NOMO-1 (cell line): ENCODE data around the gene CTNNA2.

Experiments
- DNase-seq, 2 experiments: peaks; one replicate each; lab custom pipeline; 2025; ENCODE audit not compliant: unreplicated experiment in 2 of 2; lab: John Stamatoyannopoulos, UW

Gene CTNNA2

DNA sequence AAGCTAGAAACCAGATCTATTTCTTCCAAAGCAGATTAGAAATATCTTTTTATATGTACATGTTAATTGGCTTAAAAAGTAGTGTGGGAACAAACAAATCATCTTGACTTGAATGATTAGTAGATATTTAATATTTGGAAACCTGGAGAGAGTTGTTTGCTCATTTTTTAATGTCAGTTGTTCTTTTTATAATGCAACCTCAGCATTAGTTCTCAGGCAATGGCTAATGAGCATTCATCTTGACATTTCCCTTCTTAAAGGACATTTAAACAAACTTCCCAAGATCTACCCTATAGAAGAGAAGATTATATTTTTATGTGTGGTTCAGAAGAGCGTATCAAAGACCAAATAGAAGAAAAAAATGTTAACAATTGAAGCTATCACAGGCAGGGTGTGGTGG is 334.0 kb downstream of the CTNNA2 start:
- no peak for DNase-seq

DNA sequence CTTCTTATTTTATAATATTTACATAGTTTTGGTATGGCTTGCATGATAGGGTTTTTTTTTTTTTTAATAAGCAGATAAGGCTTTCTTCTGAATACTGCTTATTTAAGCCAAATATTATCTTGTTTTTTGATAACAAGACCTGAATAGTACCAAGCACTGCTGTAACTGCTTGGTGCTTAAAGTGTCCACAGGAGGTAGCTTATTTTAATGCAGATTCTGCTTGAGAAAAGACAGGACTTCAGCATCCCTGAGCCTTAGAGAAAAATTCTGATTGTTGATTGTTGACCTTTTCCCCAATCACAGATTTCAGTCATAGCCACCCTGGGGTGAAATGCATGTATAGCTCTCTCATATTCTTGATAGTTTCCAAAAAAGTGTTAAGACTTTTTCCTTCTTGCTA is 336.4 kb downstream of the CTNNA2 start:
- no peak for DNase-seq

DNA sequence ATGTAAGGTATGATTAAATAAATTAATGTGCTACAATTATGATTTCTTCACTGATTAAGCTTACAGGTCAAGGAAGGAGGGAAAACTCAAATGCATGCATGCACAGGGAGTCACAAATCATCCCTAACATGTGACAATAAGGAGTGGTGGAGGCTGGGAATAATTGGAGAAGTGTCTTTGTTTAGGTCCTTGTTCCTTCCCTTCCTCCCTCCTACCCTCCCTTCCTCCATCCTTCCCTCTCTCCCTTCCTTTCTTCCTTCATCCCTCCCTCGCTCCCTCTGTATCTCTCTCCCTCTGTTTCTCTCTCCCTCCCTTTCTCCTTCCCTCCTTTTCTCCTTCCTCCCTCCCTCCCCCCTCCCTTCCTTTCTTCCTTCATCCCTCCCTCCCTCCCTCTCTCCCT is 337.1 kb downstream of the CTNNA2 start:
- DNase-seq = no peak

DNA sequence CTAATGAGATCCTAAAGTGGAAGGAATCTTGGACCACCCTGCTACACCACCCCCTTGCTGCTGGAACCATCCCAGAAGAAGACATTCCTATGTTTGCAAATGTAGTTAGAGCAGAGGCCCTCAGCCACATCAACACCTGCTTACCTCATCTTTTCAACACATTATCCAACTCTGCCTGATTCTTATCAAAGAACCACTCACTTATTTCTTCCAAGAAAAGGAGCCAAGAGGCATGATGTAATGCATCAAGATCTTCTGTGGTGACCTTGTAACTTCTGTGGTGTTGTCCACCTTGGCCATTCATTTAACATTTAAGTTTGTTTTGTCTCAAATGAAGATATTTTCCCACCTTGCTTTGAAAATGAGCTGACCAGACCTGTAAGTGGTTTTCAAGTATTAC is 338.1 kb downstream of the CTNNA2 start:
- no peak for DNase-seq

DNA sequence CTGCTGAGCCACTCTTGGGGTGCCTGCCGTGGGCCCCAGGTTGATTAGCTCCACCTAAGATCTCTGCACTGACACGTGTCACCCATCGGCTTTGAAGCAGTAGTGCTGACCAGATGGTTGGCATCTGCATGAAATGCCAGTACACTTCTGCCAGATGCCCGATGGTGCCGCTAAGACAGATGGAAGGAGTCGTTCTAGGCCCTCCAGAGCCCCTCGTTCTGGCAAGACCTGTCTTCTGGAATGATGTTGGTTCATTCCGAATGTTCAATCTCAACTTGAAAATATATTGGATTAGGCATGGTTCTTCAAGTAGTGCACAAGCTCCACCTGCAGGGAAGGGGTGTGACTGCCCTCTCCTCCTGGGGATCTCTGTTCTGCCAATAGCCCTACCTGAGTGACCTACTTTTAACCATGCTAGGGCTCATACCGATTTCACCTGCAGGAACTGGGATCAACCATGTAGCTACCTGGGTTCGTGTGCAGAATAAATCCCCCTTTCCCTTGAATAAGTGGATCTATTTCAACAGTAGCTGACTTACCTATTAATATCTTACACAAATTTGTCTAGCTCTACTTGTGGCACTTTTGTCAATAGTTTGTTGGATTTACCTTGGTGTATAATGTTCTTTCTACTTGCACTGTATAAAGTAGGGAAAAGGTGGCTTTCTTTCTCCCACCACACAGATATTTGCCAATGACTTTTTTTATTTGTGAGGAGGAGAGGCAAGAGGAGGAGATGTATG is 342.6 kb downstream of the CTNNA2 start:
- no peak for DNase-seq

DNA sequence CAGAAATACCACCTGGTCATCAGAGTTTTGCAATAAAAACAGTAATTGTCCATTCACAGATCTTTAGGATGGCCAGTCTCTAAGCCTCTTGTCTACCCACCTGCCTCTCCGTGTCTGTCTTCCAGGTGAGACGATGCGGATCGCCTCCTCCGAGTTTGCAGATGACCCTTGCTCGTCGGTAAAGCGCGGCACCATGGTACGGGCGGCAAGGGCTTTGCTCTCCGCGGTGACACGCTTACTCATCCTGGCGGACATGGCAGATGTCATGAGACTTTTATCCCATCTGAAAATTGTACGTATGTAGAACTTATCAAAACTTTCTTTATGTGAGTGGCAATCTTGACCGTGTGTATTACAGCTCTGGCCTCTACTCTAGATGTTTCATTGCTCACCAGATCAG is 345.0 kb downstream of the CTNNA2 start:
- DNase-seq = no peak

DNA sequence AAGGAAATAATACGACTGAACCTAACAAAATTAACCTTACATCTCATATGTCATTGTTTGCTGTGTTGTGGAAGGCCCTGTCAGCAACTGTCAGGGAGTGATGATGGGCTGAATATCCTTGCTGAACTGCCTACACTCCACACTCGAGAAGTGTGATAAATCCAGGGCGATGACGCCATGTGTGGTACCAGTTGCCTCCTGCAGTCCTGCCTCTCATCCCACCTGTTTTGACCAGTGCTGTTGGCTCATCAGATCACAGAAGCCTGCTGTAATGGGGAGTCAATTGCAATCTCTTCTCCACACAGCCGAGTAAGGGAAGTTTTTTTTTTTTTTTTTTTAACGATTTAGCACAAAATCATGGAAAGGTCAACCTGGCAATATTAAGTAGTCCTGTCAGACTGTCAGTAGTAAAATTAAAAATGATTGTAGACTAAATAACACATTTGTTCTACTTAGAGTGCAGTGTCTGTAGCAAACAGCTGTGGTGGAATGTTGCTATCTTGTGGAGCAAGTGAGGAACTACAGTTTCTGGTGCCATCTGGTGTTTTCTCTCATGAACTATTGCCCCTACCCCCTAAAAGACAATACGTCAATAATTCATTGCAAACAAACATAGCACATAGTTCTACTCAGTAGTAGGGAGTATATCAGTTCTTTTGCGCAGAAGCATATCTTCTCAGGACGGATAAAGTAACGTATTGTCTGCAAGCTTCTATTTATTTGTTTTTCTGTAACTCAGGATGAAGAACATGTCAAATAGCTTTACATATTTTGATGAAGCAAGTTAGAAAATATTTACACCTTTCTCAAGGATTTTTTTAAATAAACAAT is 347.6 kb downstream of the CTNNA2 start:
- DNase-seq = peak in 1 of 2 experiments; percentile 55

DNA sequence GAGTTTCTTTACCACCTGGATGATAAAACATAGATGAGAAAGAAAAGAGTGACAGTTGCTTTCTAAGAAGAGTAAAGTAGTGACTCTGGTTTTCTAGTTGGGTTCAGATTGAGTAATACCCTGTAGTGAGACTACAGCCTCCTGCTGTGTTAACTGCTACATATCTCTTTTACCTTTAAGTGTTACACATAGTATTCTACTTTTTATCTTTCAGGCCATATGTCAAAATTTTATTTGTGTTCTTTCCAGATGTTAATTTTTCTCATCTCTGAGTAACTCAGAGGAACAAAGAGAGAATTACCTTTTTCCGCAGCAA is 348.2 kb downstream of the CTNNA2 start:
- peak in 1 of 2 experiments; percentile 32 for DNase-seq

DNA sequence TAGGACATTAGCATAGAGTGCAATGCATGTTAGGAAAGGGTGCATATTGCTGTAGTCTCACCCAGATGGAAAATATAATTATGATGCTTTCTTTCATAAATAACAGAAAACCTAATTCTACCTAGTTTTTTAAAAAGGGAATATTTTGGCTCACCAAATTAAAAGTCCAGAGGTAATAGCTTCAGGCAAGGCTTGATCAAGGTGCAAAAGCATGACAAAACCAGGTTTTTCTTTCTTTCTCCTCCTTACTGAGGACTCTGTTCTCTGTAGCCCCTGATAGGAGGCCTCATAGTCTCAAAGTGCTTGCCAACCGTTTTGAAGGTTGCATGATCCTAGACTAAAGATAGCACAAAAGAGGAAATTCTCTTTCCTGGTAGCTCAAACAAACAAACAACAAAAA is 349.9 kb downstream of the CTNNA2 start:
- peak; percentile 40 to 61 for DNase-seq

DNA sequence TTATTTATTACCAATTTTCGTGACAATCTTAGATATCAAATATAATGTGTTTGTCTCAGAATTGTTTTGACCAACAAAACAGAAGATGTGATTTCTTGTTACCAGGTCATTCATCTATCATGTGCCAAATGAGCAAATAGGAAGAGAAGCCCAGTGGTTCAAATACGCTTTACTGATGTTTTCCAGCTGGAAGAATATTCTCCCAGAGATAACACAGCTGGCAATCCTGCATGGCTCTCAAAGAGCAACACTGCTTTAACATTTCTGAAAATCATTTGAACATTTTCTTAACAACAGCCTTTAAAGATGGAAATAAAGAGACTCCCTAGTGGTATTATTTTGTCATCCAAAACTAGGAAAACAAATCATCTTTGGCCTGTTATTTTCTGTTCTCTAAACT is 359.8 kb downstream of the CTNNA2 start:
- no peak for DNase-seq

DNA sequence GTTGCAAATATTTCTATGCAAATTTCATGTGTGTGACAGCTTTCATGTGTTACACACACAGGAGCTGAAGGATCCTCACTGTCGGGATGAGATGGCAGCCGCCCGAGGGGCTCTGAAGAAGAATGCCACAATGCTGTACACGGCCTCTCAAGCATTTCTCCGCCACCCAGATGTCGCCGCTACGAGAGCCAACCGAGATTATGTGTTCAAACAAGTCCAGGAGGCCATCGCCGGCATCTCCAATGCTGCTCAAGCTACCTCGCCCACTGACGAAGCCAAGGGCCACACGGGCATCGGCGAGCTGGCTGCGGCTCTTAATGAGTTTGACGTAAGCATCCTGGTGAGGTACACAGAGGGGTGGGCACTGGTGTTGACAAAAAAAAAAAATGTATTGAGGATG is 361.2 kb downstream of the CTNNA2 start:
- DNase-seq = no peak

DNA sequence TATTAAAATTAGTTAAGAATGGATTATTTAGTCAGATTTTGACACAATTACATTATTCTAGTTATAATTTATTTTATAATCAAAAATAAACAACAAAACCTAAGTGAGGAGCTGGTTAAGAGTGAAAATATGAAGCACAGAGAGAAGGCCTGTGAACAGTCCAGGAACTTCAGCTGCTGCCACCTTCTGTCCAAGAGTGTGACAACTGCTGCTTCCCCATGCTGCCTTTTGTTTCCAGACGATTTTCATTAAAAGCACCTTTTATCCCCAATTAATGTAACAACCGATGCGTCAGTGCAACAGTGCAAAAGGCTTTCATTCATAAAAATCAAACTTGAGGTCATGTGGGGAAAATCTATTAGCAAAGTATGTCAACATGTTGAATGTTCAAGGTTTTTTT is 363.6 kb downstream of the CTNNA2 start:
- peak in 1 of 2 experiments; percentile 31 for DNase-seq

DNA sequence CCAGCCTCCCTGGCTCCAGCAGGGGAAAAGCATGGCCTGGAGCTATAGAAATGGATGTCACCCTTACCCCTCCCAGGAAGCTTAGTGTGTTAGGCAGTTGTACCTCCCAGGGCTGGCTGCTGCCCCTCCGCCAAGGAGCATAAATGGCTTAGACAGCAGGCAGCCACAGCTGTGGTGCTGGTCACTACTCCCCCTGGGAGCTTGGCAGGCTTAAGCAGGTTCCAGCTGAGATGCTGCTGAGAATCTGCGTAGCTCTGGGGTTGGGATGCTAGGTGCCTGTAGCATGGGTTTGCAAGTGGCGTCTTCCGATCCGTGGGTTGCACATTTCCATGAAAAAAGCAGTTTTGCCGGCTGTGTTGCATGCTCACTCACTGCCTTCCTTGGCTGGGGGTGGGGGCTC is 369.7 kb downstream of the CTNNA2 start:
- DNase-seq = no peak

DNA sequence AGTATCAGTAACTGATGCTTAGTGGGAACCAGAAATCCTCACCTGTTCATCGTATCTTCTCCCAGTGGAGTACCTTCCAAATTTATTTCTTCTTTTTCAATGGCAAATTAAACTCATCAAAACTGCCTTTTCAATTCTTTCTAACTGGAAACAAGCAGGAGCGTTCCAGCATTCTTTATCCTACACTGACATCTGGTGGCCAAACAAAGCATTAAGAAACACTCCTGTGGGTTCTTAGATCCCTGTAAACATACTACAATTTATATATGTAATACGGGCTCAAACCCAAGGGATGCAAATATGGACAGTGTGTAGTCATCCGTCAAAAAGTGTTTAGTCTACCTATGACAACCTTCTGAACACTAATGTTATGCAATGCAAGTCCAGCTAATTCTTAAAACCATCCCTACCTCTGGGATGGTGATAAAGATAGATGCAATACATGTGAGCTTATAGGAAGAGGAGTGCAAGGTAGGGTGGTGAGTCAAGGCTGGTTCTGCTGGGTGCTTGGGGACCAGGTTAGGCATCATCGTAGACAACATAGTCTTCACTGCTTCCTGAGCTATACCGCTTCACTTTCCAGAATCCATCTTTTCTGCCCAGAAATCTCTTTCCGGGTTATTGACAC is 375.0 kb downstream of the CTNNA2 start:
- DNase-seq = peak; percentile 13 to 64

DNA sequence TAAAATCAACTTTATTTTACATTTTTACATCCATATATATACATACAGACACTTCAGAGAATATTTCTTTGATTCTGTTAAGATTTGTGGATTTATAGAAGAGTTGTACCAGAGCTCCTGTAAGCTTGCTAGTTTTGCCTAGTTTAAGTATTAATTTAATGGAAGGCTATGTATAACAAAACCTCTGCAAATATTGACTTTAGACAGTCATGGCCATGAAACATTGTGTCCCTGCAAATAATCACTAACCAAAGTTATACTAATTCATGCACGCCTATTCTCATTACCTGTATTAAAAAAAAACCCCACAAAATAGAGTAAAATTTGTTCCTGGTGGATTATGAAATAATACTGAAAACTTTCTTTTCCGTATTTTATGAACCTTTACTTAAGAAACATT is 379.3 kb downstream of the CTNNA2 start:
- no peak for DNase-seq

DNA sequence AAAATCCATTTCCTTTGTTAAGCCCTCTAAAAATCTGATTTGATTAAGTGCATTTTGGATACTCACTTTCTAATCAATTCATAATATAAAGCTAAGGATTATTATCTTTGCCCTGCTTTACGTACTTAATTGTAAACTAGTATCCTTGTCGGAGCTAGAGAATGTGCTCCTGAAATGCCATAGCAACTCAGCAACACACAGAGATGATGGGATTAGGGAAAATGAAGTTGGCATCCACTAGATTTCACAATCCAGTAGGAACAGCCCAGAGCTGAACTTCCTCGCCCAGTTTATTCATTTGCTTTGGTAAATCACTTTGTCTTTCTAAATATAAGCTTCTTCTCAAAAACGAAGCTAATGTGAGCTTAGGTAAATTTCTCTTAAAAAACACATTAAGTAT is 386.3 kb downstream of the CTNNA2 start:
- DNase-seq = no peak

DNA sequence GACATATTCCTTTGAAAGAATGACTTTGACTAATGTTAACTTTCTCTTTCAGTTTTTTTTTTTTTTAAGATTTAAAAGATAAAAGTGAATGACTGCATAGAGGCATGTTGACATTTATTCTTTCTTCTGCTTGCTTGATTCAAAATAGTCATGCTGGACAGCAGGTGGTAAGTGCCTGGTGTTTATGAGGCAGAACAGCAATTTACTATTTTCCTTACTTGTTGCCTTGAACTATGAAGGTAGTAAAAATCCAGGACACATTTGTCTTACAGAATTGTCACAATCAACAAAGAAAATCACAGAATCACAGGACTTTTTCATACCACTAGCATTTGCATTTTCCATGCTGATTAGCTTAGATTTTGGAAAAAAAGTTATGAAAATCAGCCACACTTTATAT is 388.3 kb downstream of the CTNNA2 start:
- no peak for DNase-seq

DNA sequence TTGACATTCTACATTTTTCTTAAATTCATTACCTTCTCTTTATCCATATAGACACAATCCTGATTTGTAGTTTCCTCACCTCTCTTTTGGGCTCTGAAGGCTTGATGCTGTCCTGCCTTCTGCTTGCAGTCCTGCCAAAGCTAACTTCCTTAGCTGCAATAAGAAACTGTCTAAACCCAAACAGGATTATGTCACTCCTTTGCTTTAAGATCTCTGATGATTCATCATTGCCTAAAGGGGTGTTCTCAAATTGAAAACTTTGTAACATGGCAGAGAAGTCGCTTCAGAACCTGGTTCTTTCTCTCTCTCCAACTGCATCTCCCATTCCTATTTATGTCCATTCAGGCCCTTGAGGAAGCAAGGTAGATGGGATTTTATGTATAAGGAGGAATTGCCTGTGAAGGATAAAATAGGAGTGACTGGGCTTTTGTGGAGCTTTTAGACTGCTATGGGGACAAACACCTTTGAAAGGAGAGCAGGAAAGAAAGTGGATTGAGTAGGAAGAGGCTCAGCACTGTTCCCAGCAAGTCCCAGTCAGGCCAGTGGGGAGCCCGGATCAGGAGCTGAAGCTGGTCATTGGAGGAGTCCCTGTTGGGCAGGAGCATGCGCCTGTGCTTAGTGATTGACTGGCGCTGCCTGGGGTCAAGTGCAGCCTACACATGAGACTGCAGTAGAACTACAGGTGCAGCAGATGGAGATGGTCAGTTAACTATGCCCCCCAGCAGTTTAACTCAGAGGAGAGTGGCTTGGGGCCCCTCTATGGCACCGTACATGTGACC is 390.6 kb downstream of the CTNNA2 start:
- DNase-seq = peak; percentile 11 to 55

DNA sequence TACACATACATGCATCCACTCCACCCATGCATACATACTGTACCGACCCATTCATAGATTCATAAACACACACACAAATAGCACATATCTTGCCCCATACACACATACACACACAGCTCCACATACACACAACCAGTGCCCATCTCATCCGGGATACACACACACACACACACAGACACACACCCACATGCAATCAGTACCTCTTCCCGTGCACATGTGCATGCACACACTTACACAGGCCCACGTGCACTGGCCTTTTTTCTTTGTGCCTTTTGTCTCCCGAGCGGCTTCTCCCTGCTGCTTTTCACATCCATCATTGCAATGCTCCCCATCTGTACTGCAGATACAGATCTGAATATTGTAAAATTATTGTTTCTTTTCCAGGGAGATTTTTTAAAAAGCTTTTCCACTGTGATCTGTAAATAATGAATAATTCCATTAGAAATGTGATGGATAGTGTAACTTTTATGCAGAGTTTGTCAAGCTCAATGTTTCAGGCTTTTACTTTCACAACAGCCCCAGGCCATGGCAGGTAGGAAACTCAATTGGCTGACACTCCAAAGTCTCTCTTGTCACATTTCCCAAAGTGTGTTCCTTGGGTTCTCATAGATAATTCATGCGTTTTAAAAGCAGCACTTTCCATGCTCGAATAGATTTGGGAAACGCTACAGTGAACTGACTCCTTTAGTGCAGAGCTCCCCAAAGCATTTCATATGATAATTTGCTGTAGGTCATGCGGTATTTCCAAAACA is 393.5 kb downstream of the CTNNA2 start:
- DNase-seq = no peak

DNA sequence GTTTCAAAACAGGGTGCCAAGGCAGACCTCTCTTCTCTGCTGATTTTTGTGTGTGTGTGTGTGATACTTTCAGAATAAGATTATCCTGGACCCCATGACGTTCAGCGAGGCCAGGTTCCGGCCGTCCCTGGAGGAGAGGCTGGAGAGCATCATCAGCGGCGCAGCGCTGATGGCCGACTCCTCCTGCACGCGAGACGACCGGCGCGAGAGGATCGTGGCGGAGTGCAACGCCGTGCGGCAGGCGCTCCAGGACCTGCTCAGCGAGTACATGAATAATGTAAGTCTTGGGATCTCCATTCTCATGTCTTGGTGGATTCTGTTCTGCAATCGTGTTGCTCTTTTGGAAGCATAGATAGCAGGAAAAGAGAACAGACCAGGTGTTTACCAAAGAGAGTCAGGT is 396.7 kb downstream of the CTNNA2 start:
- no peak for DNase-seq
